HepG2 (cell line): ENCODE measurements around the gene AREL1. TPM values are rescaled to one million over a fixed set of nuclear protein-coding genes. Genes with fewer than 3 reads are reported as not detected.
A peak's percentile ranks its signal among the peaks of the same experiment; 100 is the strongest.

Source experiments
- BCLAF1 ChIP-seq: fragments of 450-650 bp; IDR thresholded peaks from 2 replicates; pipeline ENCODE4 v1.6.1; 2017; ENCODE audit warnings: mild to moderate bottlenecking
- FIP1L1 ChIP-seq: fragments of 200-400 bp; formaldehyde crosslinking; IDR thresholded peaks from 2 replicates; pipeline ENCODE4 v1.6.1; 2018; ENCODE audit warnings: low read depth, mild to moderate bottlenecking, low read length, moderate library complexity, borderline replicate concordance; ENCODE audit not compliant: insufficient read depth
- GATAD2A ChIP-seq: IDR thresholded peaks from 2 replicates; pipeline ENCODE4 v1.6.1; 2016
- GPN1 ChIP-seq: sonication (generic); formaldehyde crosslinking; IDR thresholded peaks from 2 replicates; pipeline ENCODE4 v1.5.1; 2020; ENCODE audit warnings: missing genetic modification reagents, borderline replicate concordance
- HNF1A ChIP-seq, 2 experiments: sonication (generic) in 1 of 2; formaldehyde crosslinking in 1 of 2; IDR thresholded peaks; 2 replicates each; pipeline versions ENCODE4 v1.4.0 to v1.6.1; 2016 to 2020; ENCODE audit warnings: borderline replicate concordance in 1 of 2, low read depth in 1 of 2, mild to moderate bottlenecking in 1 of 2, missing genetic modification reagents in 1 of 2
- RFX1 ChIP-seq: fragments of 450-650 bp; IDR thresholded peaks from 2 replicates; pipeline ENCODE4 v1.6.1; 2017
- SATB2 ChIP-seq: sonication (generic); formaldehyde crosslinking; IDR thresholded peaks from 2 replicates; pipeline ENCODE4 v1.5.0; 2020; ENCODE audit warnings: missing genetic modification reagents
- SP4 ChIP-seq: sonication (generic); formaldehyde crosslinking; IDR thresholded peaks from 2 replicates; pipeline ENCODE4 v1.8.1; 2023; ENCODE audit warnings: mild to moderate bottlenecking, missing genetic modification reagents
- STAG1 ChIP-seq: sonication (generic); formaldehyde crosslinking; IDR thresholded peaks from 2 replicates; pipeline ENCODE4 v1.4.0; 2020; ENCODE audit warnings: missing genetic modification reagents
- TAF1 ChIP-seq: sonication (generic); formaldehyde crosslinking; IDR thresholded peaks from 2 replicates; pipeline ENCODE4 v1.4.0; 2020; ENCODE audit warnings: missing genetic modification reagents
- ZBTB7A ChIP-seq: sonication (generic); formaldehyde crosslinking; IDR thresholded peaks from 2 replicates; pipeline ENCODE4 v1.8.0; 2022; ENCODE audit warnings: mild to moderate bottlenecking, missing genetic modification reagents
- ZNF318 ChIP-seq: sonication (generic); formaldehyde crosslinking; IDR thresholded peaks from 2 replicates; pipeline ENCODE4 v1.4.0; 2020; ENCODE audit warnings: mild to moderate bottlenecking, missing genetic modification reagents
- polyA plus RNA-seq, 8 experiments: library from polyadenylated mRNA; depleted of rRNA in 3 of 8; stranded (reverse) in 7 of 8; unstranded in 1 of 8; fragments of >200 nt; fragmentation: Illumina TruSeq in 4 of 8; extraction: Trizol in 4 of 8; gene quantifications; 2 replicates each; pipeline versions ENCODE4 v1.2.1 to v1.2.3, GENCODE V29; 2011 to 2016; ENCODE audit warnings: low read depth in 4 of 8, missing spikeins in 1 of 8, mixed read lengths in 1 of 8; ENCODE audit not compliant: insufficient read depth in 1 of 8
- total RNA-seq, 5 experiments: library from RNA; depleted of rRNA; stranded (reverse); fragments of >200 nt; fragmentation: Illumina TruSeq; extraction: Trizol; gene quantifications; 2 replicates each; pipeline ENCODE4 v1.2.3, GENCODE V29; 2016; ENCODE audit warnings: low read depth in 1 of 5

AREL1 gene
- total and polyA plus RNA-seq, 2 of the 13 experiments (the other 11 are each of a cell fraction or from before 2014, with no cell fraction given): 21.3 to 25.4 TPM

- TF ChIP-seq GPN1 (CRISPR knock-in tag) (no peak), TAF1 (CRISPR knock-in tag) (no peak; the same call in 1 of the 2 replicates), FIP1L1 (no peak), ZBTB7A (CRISPR knock-in tag) (no peak), GATAD2A (CRISPR knock-in tag) (peak; percentile 62; the same call in 1 of the 2 replicates), ZNF318 (CRISPR knock-in tag) (no peak), STAG1 (CRISPR knock-in tag) (no peak), SATB2 (CRISPR knock-in tag) (no peak), BCLAF1 (no peak), RFX1 (no peak), SP4 (CRISPR knock-in tag) (peak; percentile 35; the same call in 1 of the 2 replicates), HNF1A (IDR thresholded peaks at IDR 0.05; ENCODE audit: low read depth) (no peak), HNF1A (CRISPR knock-in tag; IDR thresholded peaks at IDR 0.05; ENCODE audit: borderline replicate concordance) (0 out of 2 replicates have a peak, but pooled peaks have one; percentile 23)
Measured at GRCh38 chr14:74618078-74618952, 94.6 kb downstream of the AREL1 start (continued).
